OCI-LY7 (cell line): ENCODE data around the gene CEP70. TPM values are rescaled to one million over a fixed set of nuclear protein-coding genes. Genes with fewer than 3 reads are reported as not detected.
"Not testable (repeated sequence)": the region's sequence is repeated elsewhere in the genome, so short reads cannot be mapped to it uniquely, and the experiment has no call there.

Experiments used
- BruUV-seq: library from RNA; stranded (reverse); fragments of 400-500 nt; replicated peaks from 2 replicates; lab custom pipeline; 2021; lab: Mats Ljungman, UMichigan
- CTCF ChIA-PET: fragments of 300-600 bp; sonication (Branson Sonifier 250); formaldehyde crosslinking; loops from one replicate; lab custom pipeline; 2022; ENCODE audit warnings: antibody characterized with exemption; ENCODE audit not compliant: unreplicated experiment; lab: Charles Lee
- POLR2A ChIA-PET: fragments of 300-600 bp; sonication (Branson Sonifier 250); formaldehyde crosslinking; loops from one replicate; lab custom pipeline; 2022; ENCODE audit warnings: antibody characterized with exemption; lab: Charles Lee
- DNase-seq: peaks from one replicate; pipeline ENCODE4 v3.0.0-alpha.2; 2015; ENCODE audit warnings: low spot score
- H2AFZ ChIP-seq: fragments of 200-600 bp; sonication (generic), shearing (Covaris generic); 2 replicates; pipeline ENCODE4 v1.6.1; 2014; ENCODE audit warnings: mild to moderate bottlenecking, antibody characterized with exemption, low read length, moderate library complexity
- H3K27ac ChIP-seq: fragments of 200-600 bp; sonication (generic); 2 replicates; pipeline ENCODE4 v1.5.1; 2014; ENCODE audit warnings: mixed run types, low read depth, mild to moderate bottlenecking, moderate library complexity, low read length, inconsistent platforms; ENCODE audit not compliant: poor library complexity, severe bottlenecking
- H3K36me3 ChIP-seq: fragments of 200-600 bp; sonication (generic); 2 replicates; pipeline ENCODE4 v1.6.1; 2014; ENCODE audit warnings: mild to moderate bottlenecking, antibody characterized with exemption, low read length, moderate library complexity, mixed read lengths; ENCODE audit not compliant: insufficient read depth
- H3K4me1 ChIP-seq: fragments of 200-600 bp; sonication (generic); 2 replicates; pipeline ENCODE4 v1.5.1; 2014; ENCODE audit warnings: mild to moderate bottlenecking, low read length; ENCODE audit not compliant: insufficient read depth, poor library complexity, severe bottlenecking
- H3K4me2 ChIP-seq: fragments of 200-600 bp; sonication (generic); 2 replicates; pipeline ENCODE4 v1.6.1; 2014; ENCODE audit warnings: mild to moderate bottlenecking, low read length
- H3K4me3 ChIP-seq: fragments of 200-600 bp; sonication (generic); 2 replicates; pipeline ENCODE4 v1.5.1; 2014; ENCODE audit warnings: mild to moderate bottlenecking, low read depth, low read length; ENCODE audit not compliant: poor library complexity, severe bottlenecking
- H3K79me2 ChIP-seq: fragments of 200-600 bp; sonication (generic); 2 replicates; pipeline ENCODE4 v1.6.1; 2016; ENCODE audit warnings: low read depth, mild to moderate bottlenecking, low read length, moderate library complexity, mixed read lengths; ENCODE audit not compliant: insufficient read depth
- H3K9me2 ChIP-seq: fragments of 200-600 bp; sonication (generic); 2 replicates; pipeline ENCODE4 v1.6.1; 2016; ENCODE audit warnings: mild to moderate bottlenecking, low read length, mixed read lengths; ENCODE audit not compliant: insufficient read depth
- H3K9me3 ChIP-seq: fragments of 200-600 bp; sonication (generic); 2 replicates; pipeline ENCODE4 v1.6.1; 2014; ENCODE audit warnings: mild to moderate bottlenecking, mixed run types, low read length, mixed read lengths
- H4K20me1 ChIP-seq: fragments of 200-600 bp; sonication (generic); 2 replicates; pipeline ENCODE4 v1.6.1; 2014; ENCODE audit warnings: mild to moderate bottlenecking, antibody characterized with exemption, low read length, moderate library complexity, mixed read lengths; ENCODE audit not compliant: insufficient read depth
- CTCF ChIP-seq: fragments of 200-600 bp; sonication (generic); conservative IDR thresholded peaks from 2 replicates; pipeline ENCODE4 v1.5.1; 2014; ENCODE audit warnings: mild to moderate bottlenecking, antibody characterized with exemption, low read length, moderate library complexity, mixed read lengths
- EZH2phosphoT487 ChIP-seq: fragments of 200-600 bp; sonication (generic); IDR thresholded peaks from 2 replicates; pipeline ENCODE4 v1.6.1; 2018; ENCODE audit warnings: low read depth, borderline replicate concordance, mild to moderate bottlenecking, mixed run types, antibody characterized with exemption, low read length, moderate library complexity, mixed read lengths
- intact Hi-C: fragments of 100-400 bp; cut with micrococcal nuclease; formaldehyde crosslinking; loops from one replicate; pipeline ENCODE4 v1.10.0; 2022; ENCODE audit not compliant: unreplicated experiment
- total RNA-seq, 2 experiments: library from RNA; depleted of rRNA in 1 of 2; stranded (reverse); fragments of >200 nt in 1 of 2; shearing (Covaris generic) in 1 of 2; gene quantifications; 2 replicates each; pipeline ENCODE4 v1.2.3, GENCODE V29; 2014 to 2022

CEP70 gene
- total RNA-seq, 2 experiments from 2014 or later = 29.2 to 32.3 TPM

DNA sequence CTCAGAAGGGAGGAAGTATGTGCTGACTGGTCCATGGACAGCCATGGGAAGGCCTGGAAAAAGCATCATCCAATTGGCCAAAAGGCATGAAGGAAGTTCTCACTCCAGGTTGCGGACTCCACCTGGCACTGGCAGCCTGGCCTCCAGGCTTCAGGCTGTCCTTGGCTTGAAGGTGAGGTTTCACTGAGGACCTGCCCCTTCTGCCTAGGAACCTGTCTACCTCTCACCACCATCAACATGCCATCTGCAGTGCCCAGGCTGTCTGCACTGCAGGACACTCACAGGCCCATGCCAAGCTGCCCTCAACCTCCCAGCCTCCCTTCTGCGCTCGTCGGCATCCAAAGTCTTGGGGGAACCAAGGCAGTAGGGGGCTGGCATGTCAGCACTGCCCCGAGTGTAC is 51.1 kb downstream of the CEP70 start:
- H3K36me3 ChIP-seq = peaks cover 44% of the 10 kb centered on the region
- H3K9me2 ChIP-seq = no peaks in the 10 kb centered on the region
- H3K9me3 ChIP-seq = peaks cover 37% of the 10 kb centered on the region; the same call in 1 of the 2 replicates
- DNase-seq = no peak
- intact Hi-C loops = no loop called here
- POLR2A ChIA-PET = no interaction called here
- CTCF ChIA-PET = no interaction called here
- no TSS peak for BruUV-seq
- TF ChIP-seq CTCF (no peak), EZH2phosphoT487 (no peak)
- no peaks in the 10 kb centered on the region for H3K79me2 ChIP-seq
- no peak overlapping the region for H3K27ac ChIP-seq
- H2AFZ ChIP-seq = no peak overlapping the region
- no peaks in the 10 kb centered on the region for H4K20me1 ChIP-seq
- H3K4me3 ChIP-seq = no peak overlapping the region
- no peaks in the 10 kb centered on the region for H3K4me1 ChIP-seq
- no peak overlapping the region for H3K4me2 ChIP-seq

GRCh38 chr3:138539352-138539751 is 54.7 kb downstream of the CEP70 start:
- ChIA-PET CTCF (no interaction called here), POLR2A (no interaction called here)
- no TSS peak for BruUV-seq
- H2AFZ ChIP-seq = no peak overlapping the region
- intact Hi-C loops = no loop called here
- no peaks in the 10 kb centered on the region for H3K9me2 ChIP-seq
- no peaks in the 10 kb centered on the region for H3K79me2 ChIP-seq
- TF ChIP-seq CTCF (no peak), EZH2phosphoT487 (no peak)
- H3K4me2 ChIP-seq = no peak overlapping the region
- no peaks in the 10 kb centered on the region for H4K20me1 ChIP-seq
- H3K27ac ChIP-seq = no peak overlapping the region
- no peak overlapping the region for H3K4me3 ChIP-seq
- no peaks in the 10 kb centered on the region for H3K4me1 ChIP-seq
- H3K36me3 ChIP-seq = peaks cover 26% of the 10 kb centered on the region
- peaks cover 22% of the 10 kb centered on the region; the same call in 1 of the 2 replicates for H3K9me3 ChIP-seq
- DNase-seq = no peak

- intact Hi-C loops = not testable (repeated sequence)
Observed at GRCh38 chr3:138521445-138521844, 72.6 kb downstream of the CEP70 start.

More at GRCh38 chr3:138521445-138521844, 72.6 kb downstream of the CEP70 start:
- H3K4me2 ChIP-seq, H3K36me3 ChIP-seq, H3K4me1 ChIP-seq, H3K79me2 ChIP-seq, H3K27ac ChIP-seq, H2AFZ ChIP-seq, H3K9me2 ChIP-seq, DNase-seq, H4K20me1 ChIP-seq, H3K4me3 ChIP-seq, POLR2A ChIA-PET, H3K9me3 ChIP-seq, CTCF ChIA-PET, BruUV-seq: not testable (repeated sequence)
